Sigmoid colon (tissue), 7 donors: ENCODE results near the gene MESP1. TPM values are rescaled to one million over a fixed set of nuclear protein-coding genes. Genes with fewer than 3 reads are reported as not detected.
"Not testable (repeated sequence)": the region's sequence is repeated elsewhere in the genome, so short reads cannot be mapped to it uniquely, and the experiment has no call there.

ENCODE experiments used
- DNase-seq: peaks from one replicate; pipeline ENCODE4 v3.0.0-alpha.2; 2019
- H3K27ac ChIP-seq, 4 donors: fragments of 200-600 bp; sonication (generic); one replicate each; pipeline ENCODE4 v1.5.1; 2016 to 2019; ENCODE audit warnings: mild to moderate bottlenecking in 1 of 4
- H3K27me3 ChIP-seq, 3 donors: fragments of 200-600 bp; sonication (generic); one replicate each; pipeline ENCODE4 v1.5.1; 2019; ENCODE audit warnings: mild to moderate bottlenecking in 1 of 3
- H3K36me3 ChIP-seq, 4 donors: fragments of 200-600 bp; sonication (generic); one replicate each; pipeline ENCODE4 v1.5.1; 2016 to 2019
- H3K4me1 ChIP-seq, 4 donors: fragments of 200-600 bp; sonication (generic); one replicate each; pipeline ENCODE4 v1.5.1; 2017 to 2019
- H3K4me3 ChIP-seq, 4 donors: fragments of 200-600 bp; sonication (generic); one replicate each; pipeline ENCODE4 v1.5.1; 2017 to 2019; ENCODE audit warnings: mild to moderate bottlenecking in 2 of 4, moderate library complexity in 1 of 4
- H3K9me3 ChIP-seq, 4 donors: fragments of 200-600 bp in 3 of 4; sonication (generic) in 3 of 4; one replicate each; pipeline versions ENCODE4 v1.5.1 to v1.6.1; 2013 to 2019
- CTCF ChIP-seq, 4 experiments: fragments of 450-650 bp in 3 of 4; fragments of 200-600 bp in 1 of 4; IDR thresholded peaks; one replicate each; pipeline ENCODE4 v1.5.1; 2016 to 2019; ENCODE audit warnings: antibody characterized with exemption in 4 of 4, mild to moderate bottlenecking in 3 of 4, moderate library complexity in 2 of 4
- EP300 ChIP-seq, 4 donors: sonication (generic); formaldehyde crosslinking; IDR thresholded peaks; one replicate each; pipeline ENCODE4 v1.6.1; 2017; ENCODE audit warnings: antibody characterized with exemption in 4 of 4
- POLR2A ChIP-seq, 2 donors: fragments of 450-650 bp; IDR thresholded peaks; one replicate each; pipeline ENCODE4 v1.6.1; 2016; ENCODE audit warnings: antibody characterized with exemption in 2 of 2, mild to moderate bottlenecking in 2 of 2, moderate library complexity in 2 of 2
- POLR2AphosphoS5 ChIP-seq, 4 donors: sonication (generic); formaldehyde crosslinking; IDR thresholded peaks; one replicate each; pipeline ENCODE4 v1.6.1; 2017; ENCODE audit warnings: antibody characterized with exemption in 4 of 4
- WGBS, 2 donors: extraction: QIAGEN DNeasy Blood & Tissue Kit; methylation state at CpG; one replicate each; pipeline ENCODE4 v1.1.7; 2013; 5-methylcytosine and 5-hydroxymethylcytosine counted together
- intact Hi-C: fragments of 100-400 bp; cut with DNase I; formaldehyde crosslinking; loops from one replicate; pipeline ENCODE4 v1.15.1; 2023
- polyA plus RNA-seq, 3 donors: library from polyadenylated mRNA; stranded (reverse); fragments of 200-250 nt; gene quantifications; one replicate each; pipeline ENCODE4 v1.2.3, GENCODE V29; 2013
- total RNA-seq, 4 donors: library from RNA; depleted of rRNA; stranded (reverse); fragments of >200 nt; gene quantifications; one replicate each; pipeline ENCODE4 v1.1.0, GENCODE V29; 2016
- donor health status: healthy with polysubstance abuse.
- donor health status: Bipolar disorder and iron deficiency.
- donor health status: healthy.

MESP1 gene
- total and polyA plus RNA-seq, 7 donors = 2.7 to 10.2 (median 3.6) TPM

GRCh38 chr15:89783861-89784685 is 33.0 kb upstream of the MESP1 start:
- WGBS, 2 donors = 53 to 81% methylated on average over 15 of the region's 15 CpGs
- Histone ChIP-seq H3K4me3 (no peak overlapping the region), H3K4me1 (no peaks in the 10 kb centered on the region), H3K27me3 (no peaks in the 10 kb centered on the region), H3K27ac (no peak overlapping the region), H3K9me3 (peaks cover 0 to 4% (median 1%) of the 10 kb centered on the region in 4 donors), H3K36me3 (no peaks in the 10 kb centered on the region)
- no peak for DNase-seq
- TF ChIP-seq CTCF (IDR thresholded peaks at IDR 0.05) (no peak), EP300 (IDR thresholded peaks at IDR 0.05) (no peak), POLR2AphosphoS5 (IDR thresholded peaks at IDR 0.05) (no peak)
- intact Hi-C loops = no loop called here

GRCh38 chr15:89783111-89783860 is 32.2 kb upstream of the MESP1 start:
- intact Hi-C loops = no loop called here
- DNase-seq = no peak
- Histone ChIP-seq H3K36me3 (no peaks in the 10 kb centered on the region), H3K4me1 (no peaks in the 10 kb centered on the region), H3K27me3 (no peaks in the 10 kb centered on the region), H3K27ac (no peak overlapping the region), H3K4me3 (no peak overlapping the region), H3K9me3 (peaks cover 0 to 4% (median 1%) of the 10 kb centered on the region in 4 donors)
- TF ChIP-seq EP300 (IDR thresholded peaks at IDR 0.05) = no peak
- TF ChIP-seq CTCF (IDR thresholded peaks at IDR 0.05) = no peak
- TF ChIP-seq POLR2AphosphoS5 (IDR thresholded peaks at IDR 0.05) = no peak
- TF ChIP-seq POLR2A (IDR thresholded peaks at IDR 0.05) = no peak
- 72 to 81% methylated on average over 14 of the region's 14 CpGs for WGBS, 2 donors

- H3K4me1 ChIP-seq, H3K27ac ChIP-seq, H3K27me3 ChIP-seq, DNase-seq, H3K36me3 ChIP-seq, H3K4me3 ChIP-seq, intact Hi-C loops, H3K9me3 ChIP-seq: not testable (repeated sequence)
- WGBS, 2 donors = 89 to 92% methylated on average over 9 of the region's 9 CpGs
Measured at GRCh38 chr15:89782619-89782950, 31.5 kb upstream of the MESP1 start.

DNA sequence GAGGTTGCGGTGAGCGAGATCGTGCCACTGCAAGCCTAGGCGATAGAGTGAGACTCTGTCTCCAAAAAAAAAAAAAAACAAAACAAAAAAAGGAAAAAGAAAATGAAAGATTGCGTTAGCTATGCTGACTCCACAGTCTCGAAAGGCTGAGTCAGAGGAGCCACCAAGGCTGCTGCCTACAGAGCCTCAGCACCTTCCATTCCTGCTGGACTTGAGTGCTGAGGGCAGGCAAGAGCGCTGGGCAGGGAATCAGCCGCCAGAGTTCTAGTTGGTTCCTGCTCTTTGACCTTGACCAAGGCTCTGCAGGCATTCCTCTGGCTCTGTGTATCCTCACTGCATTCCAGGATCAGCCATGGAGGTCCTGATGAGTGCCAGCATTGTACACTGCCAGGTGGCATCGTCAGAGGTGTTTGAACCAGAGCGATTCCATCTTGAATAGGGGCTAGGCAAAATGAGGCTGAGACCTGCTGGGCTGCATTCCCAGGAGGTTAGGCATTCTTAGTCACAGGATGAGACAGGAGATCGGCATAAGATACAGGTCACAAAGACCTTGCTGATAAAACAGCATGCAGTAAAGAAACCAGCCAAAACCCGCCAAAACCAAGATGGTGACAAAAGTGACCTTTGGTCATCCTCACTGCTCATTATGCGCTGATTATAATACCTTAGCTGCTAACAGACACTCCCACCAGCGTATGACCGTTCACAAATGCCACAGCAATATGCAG is 31.0 kb upstream of the MESP1 start:
- H3K27me3 ChIP-seq = no peaks in the 10 kb centered on the region
- H3K4me3 ChIP-seq = no peak overlapping the region
- peaks cover 0 to under 1% (median 0%) of the 10 kb centered on the region in 4 donors for H3K4me1 ChIP-seq
- WGBS, 2 donors = 81 to 83% methylated on average over 15 of the region's 15 CpGs
- no peaks in the 10 kb centered on the region for H3K9me3 ChIP-seq
- TF ChIP-seq EP300 (IDR thresholded peaks at IDR 0.05) (no peak), POLR2A (IDR thresholded peaks at IDR 0.05) (no peak), CTCF (IDR thresholded peaks at IDR 0.05) (no peak), POLR2AphosphoS5 (IDR thresholded peaks at IDR 0.05) (no peak)
- no peaks in the 10 kb centered on the region for H3K36me3 ChIP-seq
- H3K27ac ChIP-seq = no peak overlapping the region
- DNase-seq = no peak
- intact Hi-C loops = no loop called here

DNA sequence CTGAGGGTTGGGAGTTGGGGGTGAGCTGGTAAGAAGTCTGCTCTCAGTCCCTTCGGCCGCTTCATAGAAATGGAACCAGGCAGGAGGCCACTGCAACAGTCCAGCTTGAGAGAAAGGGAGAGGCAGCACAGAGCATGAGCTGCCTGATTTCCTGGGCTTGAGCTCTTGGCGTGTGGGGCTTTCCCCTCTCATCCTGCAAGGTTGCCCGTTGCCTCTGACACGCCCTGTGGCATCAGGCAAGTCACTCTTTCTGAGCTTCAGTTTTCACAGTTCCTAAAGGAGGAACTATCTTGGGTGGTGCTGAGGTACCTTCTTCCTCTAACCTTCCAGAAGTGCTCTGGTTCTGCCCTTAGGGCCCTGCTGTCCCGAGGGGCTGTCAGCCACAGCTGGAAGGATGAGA is 30.0 kb upstream of the MESP1 start:
- intact Hi-C loops = no loop called here
- no peaks in the 10 kb centered on the region for H3K9me3 ChIP-seq
- no peak overlapping the region for H3K4me3 ChIP-seq
- DNase-seq = no peak
- H3K27ac ChIP-seq = no peak overlapping the region
- no peaks in the 10 kb centered on the region for H3K36me3 ChIP-seq
- WGBS, 2 donors = 35 to 51% methylated on average over 6 of the region's 6 CpGs
- TF ChIP-seq POLR2AphosphoS5 (IDR thresholded peaks at IDR 0.05) = no peak
- TF ChIP-seq CTCF (IDR thresholded peaks at IDR 0.05) = no peak
- no peak for TF ChIP-seq EP300 (IDR thresholded peaks at IDR 0.05)
- TF ChIP-seq POLR2A (IDR thresholded peaks at IDR 0.05) = no peak
- H3K27me3 ChIP-seq = no peaks in the 10 kb centered on the region
- H3K4me1 ChIP-seq = peaks cover 0 to 10% (median 9%) of the 10 kb centered on the region in 4 donors
